GM18858 (cell line): ENCODE results near the gene COPS2.
A peak's percentile ranks its signal among the peaks of the same experiment; 100 is the strongest.
"Not testable (repeated sequence)": the region's sequence is repeated elsewhere in the genome, so short reads cannot be mapped to it uniquely, and the experiment has no call there.

ENCODE experiments used
- ATAC-seq: cut with Tn5 transposase; IDR thresholded peaks from one replicate; pipeline ENCODE4 v1.9.1; 2021; ENCODE audit not compliant: unreplicated experiment

COPS2 gene

GRCh38 chr15:49155110-49155833 is at the start of gene COPS2:
TSS of gene COPS2 (minus strand) at chr15:49155599. CDS start at chr15:49155578, 21 bp downstream.
- ATAC-seq: peak; percentile 85

GRCh38 chr15:49200347-49200746 is 44.9 kb upstream of the COPS2 start:
- ATAC-seq: no peak

- ATAC-seq: no peak
Observed at GRCh38 chr15:49199666-49200065, 44.3 kb upstream of the COPS2 start.

GRCh38 chr15:49196856-49197255 is 41.5 kb upstream of the COPS2 start:
- no peak for ATAC-seq

- no peak for ATAC-seq
Observed at GRCh38 chr15:49191892-49192291, 36.5 kb upstream of the COPS2 start.

GRCh38 chr15:49190586-49190985 is 35.2 kb upstream of the COPS2 start:
- ATAC-seq: no peak

- ATAC-seq: no peak
Observed at GRCh38 chr15:49189631-49190030, 34.2 kb upstream of the COPS2 start.

GRCh38 chr15:49188933-49189332 is 33.5 kb upstream of the COPS2 start:
- no peak for ATAC-seq

GRCh38 chr15:49187549-49188245 is 32.3 kb upstream of the COPS2 start:
- no peak for ATAC-seq

GRCh38 chr15:49185473-49185872 is 30.1 kb upstream of the COPS2 start:
- peak; percentile 72 for ATAC-seq

GRCh38 chr15:49183741-49184140 is 28.3 kb upstream of the COPS2 start:
- not testable (repeated sequence) for ATAC-seq

GRCh38 chr15:49182128-49182527 is 26.7 kb upstream of the COPS2 start:
- ATAC-seq: no peak

- no peak for ATAC-seq
Observed at GRCh38 chr15:49179433-49180190, 24.2 kb upstream of the COPS2 start.

GRCh38 chr15:49178497-49178896 is 23.1 kb upstream of the COPS2 start:
- ATAC-seq: no peak

- not testable (repeated sequence) for ATAC-seq
Observed at GRCh38 chr15:49175582-49176397, 20.4 kb upstream of the COPS2 start.

GRCh38 chr15:49174902-49175301 is 19.5 kb upstream of the COPS2 start:
- ATAC-seq: no peak

- ATAC-seq: no peak
Observed at GRCh38 chr15:49171790-49172189, 16.4 kb upstream of the COPS2 start.

GRCh38 chr15:49169880-49170597 is 14.6 kb upstream of the COPS2 start, which contains the start of gene GALK2:
TSS of gene GALK2 (plus strand) at chr15:49170247. CDS start at chr15:49170323, 76 bp downstream.
- ATAC-seq: peak; percentile 93

GRCh38 chr15:49168016-49168415 is 12.6 kb upstream of the COPS2 start:
- ATAC-seq: no peak

GRCh38 chr15:49164865-49165264 is 9.5 kb upstream of the COPS2 start:
- ATAC-seq: no peak
